ENCODE measurements around the gene PCSK4.

DNA sequence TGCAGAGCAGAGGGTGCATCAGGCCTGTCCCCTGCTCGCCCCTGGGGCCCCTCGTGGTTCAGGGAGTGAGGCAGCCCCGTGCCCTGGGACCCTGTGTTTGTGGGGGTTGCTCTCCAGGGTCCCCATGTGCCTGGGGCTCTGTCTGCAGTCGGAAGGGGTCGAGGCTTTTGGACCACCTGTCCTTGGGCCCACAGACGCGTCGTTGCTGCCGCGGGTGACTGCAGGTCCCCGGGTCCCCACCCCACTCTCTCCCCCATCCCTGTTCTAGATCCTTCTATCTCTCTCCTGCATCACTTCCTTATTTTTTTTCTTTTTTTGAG, 1.9 kb downstream of the PCSK4 start:
- TF ChIP-seq, protein P1, sequence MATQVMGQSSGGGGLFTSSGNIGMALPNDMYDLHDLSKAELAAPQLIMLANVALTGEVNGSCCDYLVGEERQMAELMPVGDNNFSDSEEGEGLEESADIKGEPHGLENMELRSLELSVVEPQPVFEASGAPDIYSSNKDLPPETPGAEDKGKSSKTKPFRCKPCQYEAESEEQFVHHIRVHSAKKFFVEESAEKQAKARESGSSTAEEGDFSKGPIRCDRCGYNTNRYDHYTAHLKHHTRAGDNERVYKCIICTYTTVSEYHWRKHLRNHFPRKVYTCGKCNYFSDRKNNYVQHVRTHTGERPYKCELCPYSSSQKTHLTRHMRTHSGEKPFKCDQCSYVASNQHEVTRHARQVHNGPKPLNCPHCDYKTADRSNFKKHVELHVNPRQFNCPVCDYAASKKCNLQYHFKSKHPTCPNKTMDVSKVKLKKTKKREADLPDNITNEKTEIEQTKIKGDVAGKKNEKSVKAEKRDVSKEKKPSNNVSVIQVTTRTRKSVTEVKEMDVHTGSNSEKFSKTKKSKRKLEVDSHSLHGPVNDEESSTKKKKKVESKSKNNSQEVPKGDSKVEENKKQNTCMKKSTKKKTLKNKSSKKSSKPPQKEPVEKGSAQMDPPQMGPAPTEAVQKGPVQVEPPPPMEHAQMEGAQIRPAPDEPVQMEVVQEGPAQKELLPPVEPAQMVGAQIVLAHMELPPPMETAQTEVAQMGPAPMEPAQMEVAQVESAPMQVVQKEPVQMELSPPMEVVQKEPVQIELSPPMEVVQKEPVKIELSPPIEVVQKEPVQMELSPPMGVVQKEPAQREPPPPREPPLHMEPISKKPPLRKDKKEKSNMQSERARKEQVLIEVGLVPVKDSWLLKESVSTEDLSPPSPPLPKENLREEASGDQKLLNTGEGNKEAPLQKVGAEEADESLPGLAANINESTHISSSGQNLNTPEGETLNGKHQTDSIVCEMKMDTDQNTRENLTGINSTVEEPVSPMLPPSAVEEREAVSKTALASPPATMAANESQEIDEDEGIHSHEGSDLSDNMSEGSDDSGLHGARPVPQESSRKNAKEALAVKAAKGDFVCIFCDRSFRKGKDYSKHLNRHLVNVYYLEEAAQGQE (IDR thresholded peaks at IDR 0.05; ENCODE audit: insufficient read depth in 1 of 2, low read depth in 2 of 2, low read length in 1 of 2) = no peak
- TF ChIP-seq, protein P2, sequence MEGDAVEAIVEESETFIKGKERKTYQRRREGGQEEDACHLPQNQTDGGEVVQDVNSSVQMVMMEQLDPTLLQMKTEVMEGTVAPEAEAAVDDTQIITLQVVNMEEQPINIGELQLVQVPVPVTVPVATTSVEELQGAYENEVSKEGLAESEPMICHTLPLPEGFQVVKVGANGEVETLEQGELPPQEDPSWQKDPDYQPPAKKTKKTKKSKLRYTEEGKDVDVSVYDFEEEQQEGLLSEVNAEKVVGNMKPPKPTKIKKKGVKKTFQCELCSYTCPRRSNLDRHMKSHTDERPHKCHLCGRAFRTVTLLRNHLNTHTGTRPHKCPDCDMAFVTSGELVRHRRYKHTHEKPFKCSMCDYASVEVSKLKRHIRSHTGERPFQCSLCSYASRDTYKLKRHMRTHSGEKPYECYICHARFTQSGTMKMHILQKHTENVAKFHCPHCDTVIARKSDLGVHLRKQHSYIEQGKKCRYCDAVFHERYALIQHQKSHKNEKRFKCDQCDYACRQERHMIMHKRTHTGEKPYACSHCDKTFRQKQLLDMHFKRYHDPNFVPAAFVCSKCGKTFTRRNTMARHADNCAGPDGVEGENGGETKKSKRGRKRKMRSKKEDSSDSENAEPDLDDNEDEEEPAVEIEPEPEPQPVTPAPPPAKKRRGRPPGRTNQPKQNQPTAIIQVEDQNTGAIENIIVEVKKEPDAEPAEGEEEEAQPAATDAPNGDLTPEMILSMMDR (IDR thresholded peaks at IDR 0.05) = no peak
- no peak for TF ChIP-seq TCF7L2 (IDR thresholded peaks at IDR 0.05; ENCODE audit: low read depth, low read length)

Data from Panc1 (cell line).